Measurements from ENCODE around the gene IGIP. TPM values are rescaled to one million over a fixed set of nuclear protein-coding genes. Genes with fewer than 3 reads are reported as not detected.

IGIP gene
- total and polyA plus RNA-seq, 2 donors (not counting 3 experiments of a cell fraction or from before 2014, with no cell fraction given): 0.86 to 3.3 TPM

- no peaks in the 10 kb centered on the region for H3K9me3 ChIP-seq (replicated peaks; ENCODE audit: control insufficient read depth, insufficient read depth, low read length)
- no peak overlapping the region for H3K4me2 ChIP-seq (ENCODE audit: insufficient read depth, low read length)
- TF ChIP-seq JUN (IDR thresholded peaks at IDR 0.05; ENCODE audit: borderline replicate concordance, insufficient read depth, insufficient read length, low read depth): no peak
- TF ChIP-seq CTCF (IDR thresholded peaks at IDR 0.05; ENCODE audit: extremely low read depth in 1 of 2, insufficient read depth in 1 of 2, low read depth in 1 of 2, low read length in 2 of 2): no peak
- no peak for TF ChIP-seq EZH2 (IDR thresholded peaks at IDR 0.05; ENCODE audit: borderline replicate concordance, low read depth, low read length, severe bottlenecking)
- peaks cover 15 to 41% of the 10 kb centered on the region in 2 experiments for H3K27me3 ChIP-seq (ENCODE audit: control insufficient read depth in 2 of 2, insufficient read depth in 2 of 2, low read length in 2 of 2)
- no peak overlapping the region for H3K9ac ChIP-seq (replicated peaks; ENCODE audit: extremely low read depth, insufficient read depth, low read length)
- peaks cover 31% of the 10 kb centered on the region for H3K4me1 ChIP-seq (ENCODE audit: control insufficient read depth, extremely low read depth, insufficient read depth, low read length)
- H3K9me1 ChIP-seq (replicated peaks; ENCODE audit: control insufficient read depth, extremely low read depth, insufficient read depth, low read length): no peaks in the 10 kb centered on the region
- peaks cover 2% of the 10 kb centered on the region for H4K20me1 ChIP-seq (replicated peaks; ENCODE audit: control insufficient read depth, extremely low read depth, insufficient read depth, low read length)
- no TSS peak for BruUV-seq (replicated peaks)
- dilution Hi-C loops (cut with MboI; ENCODE audit: extremely low pct_ligation_motif_present, low sequenced_read_pairs): no loop called here
- no peaks in the 10 kb centered on the region for H3K36me3 ChIP-seq (ENCODE audit: control insufficient read depth in 2 of 2, extremely low read depth in 1 of 2, insufficient read depth in 2 of 2, low read length in 2 of 2)
- H3K4me3 ChIP-seq (replicated peaks in 1 of 3; ENCODE audit: insufficient read depth in 1 of 3, low read depth in 1 of 3, low read length in 3 of 3): no peak overlapping the region
- CTCF ChIA-PET: interaction anchor here (0.7 to 7.6 kb wide), 3 partner anchors 34 to 97 kb away, joined by 3 to 92 read pairs (median 3); partner anchors contain the start of gene NRG2
- no peak overlapping the region for H2AFZ ChIP-seq (ENCODE audit: low read depth, low read length)
- POLR2A ChIA-PET: no interaction called here
- H3K79me2 ChIP-seq (ENCODE audit: control insufficient read depth, insufficient read depth, low read length): peaks cover 16% of the 10 kb centered on the region
- DNase-seq (ENCODE audit: low read depth, low spot score) (no peak), FAIRE-seq (no peak)
- intact Hi-C loops (cut with micrococcal nuclease): no loop called here
- H3K27ac ChIP-seq (ENCODE audit: insufficient read depth, low read depth, low read length): no peak overlapping the region
Observed at GRCh38 chr5:140111011-140111858, 14.5 kb upstream of the IGIP start.

All from endothelial cell of umbilical vein (primary cell).